Fibroblast of skin of back (primary cell): ENCODE data around the gene DLG2.

Experiments
- DNase-seq: peaks from one replicate; pipeline ENCODE4 v3.0.0-alpha.2; 2013

Gene DLG2

GRCh38 chr11:84543367-84544159 is 1083.6 kb downstream of the DLG2 start:
- no peak for DNase-seq

GRCh38 chr11:84541731-84542340 is 1085.3 kb downstream of the DLG2 start:
- peak; percentile 29 for DNase-seq

GRCh38 chr11:84536456-84536855 is 1090.7 kb downstream of the DLG2 start:
- DNase-seq, result no peak

GRCh38 chr11:84532364-84532763 is 1094.8 kb downstream of the DLG2 start:
- no peak for DNase-seq

- DNase-seq, result no peak
These were observed 1100.9 kb downstream of the DLG2 start for GRCh38 chr11:84526250-84526649.

- DNase-seq, result peak; percentile 32
These were observed 1102.6 kb downstream of the DLG2 start for GRCh38 chr11:84524422-84525051.

GRCh38 chr11:84522331-84522730 is 1104.8 kb downstream of the DLG2 start:
- DNase-seq, result peak; percentile 4

- DNase-seq, result no peak
These were observed 1108.4 kb downstream of the DLG2 start for GRCh38 chr11:84518631-84519183.

- DNase-seq, result no peak
These were observed 1112.7 kb downstream of the DLG2 start for GRCh38 chr11:84514436-84514835.

- no peak for DNase-seq
These were observed 1123.6 kb downstream of the DLG2 start for GRCh38 chr11:84503503-84503902.

GRCh38 chr11:84501750-84502149 is 1125.4 kb downstream of the DLG2 start:
- no peak for DNase-seq

GRCh38 chr11:84497981-84498411 is 1129.1 kb downstream of the DLG2 start:
- DNase-seq, result peak; percentile 87

- DNase-seq, result no peak
These were observed 1130.0 kb downstream of the DLG2 start for GRCh38 chr11:84497181-84497580.

- DNase-seq, result no peak
These were observed 1131.0 kb downstream of the DLG2 start for GRCh38 chr11:84496122-84496521.

- no peak for DNase-seq
These were observed 1147.0 kb downstream of the DLG2 start for GRCh38 chr11:84480131-84480530.

GRCh38 chr11:84476581-84476980 is 1150.6 kb downstream of the DLG2 start:
- DNase-seq, result peak; percentile 27

- DNase-seq, result no peak
These were observed 1155.6 kb downstream of the DLG2 start for GRCh38 chr11:84471501-84471900.

- no peak for DNase-seq
These were observed 1158.9 kb downstream of the DLG2 start for GRCh38 chr11:84468235-84468634.

GRCh38 chr11:84465040-84465439 is 1162.1 kb downstream of the DLG2 start:
- DNase-seq, result no peak

GRCh38 chr11:84455691-84456090 is 1171.5 kb downstream of the DLG2 start:
- no peak for DNase-seq

- DNase-seq, result no peak
These were observed 1174.9 kb downstream of the DLG2 start for GRCh38 chr11:84452211-84452610.

GRCh38 chr11:84438565-84438964 is 1188.6 kb downstream of the DLG2 start:
- DNase-seq, result no peak
